Measurements from ENCODE around the gene ERMP1.

The ERMP1 gene

GRCh38 chr9:5869315-5870019 lies 36.5 kb upstream of the ERMP1 start:
- H3K23ac ChIP-seq (ENCODE audit: low read depth, low read length, poor library complexity): no peak overlapping the region
- no peak overlapping the region for H4K8ac ChIP-seq (ENCODE audit: low read depth, low read length)
- H3K4me3 ChIP-seq (ENCODE audit: low read length in 2 of 2): no peak overlapping the region
- H3K4me1 ChIP-seq (ENCODE audit: control insufficient read depth in 2 of 2, insufficient read depth in 1 of 2, low read depth in 1 of 2, low read length in 2 of 2): peaks cover 0 to 2% of the 10 kb centered on the region in 2 donors
- H3K4me2 ChIP-seq (ENCODE audit: insufficient read depth, low read length, poor library complexity, severe bottlenecking): no peak overlapping the region
- H3K18ac ChIP-seq (ENCODE audit: low read length): no peak overlapping the region
- no peaks in the 10 kb centered on the region for H3K36me3 ChIP-seq (replicated peaks in 1 of 2; ENCODE audit: control insufficient read depth in 2 of 2, insufficient read depth in 2 of 2, low read length in 2 of 2)
- H3K9ac ChIP-seq (ENCODE audit: low read depth, low read length, poor library complexity): no peak overlapping the region
- no peak for DNase-seq (ENCODE audit: low spot score)
- H2BK12ac ChIP-seq (ENCODE audit: low read length): no peak overlapping the region
- peak overlapping the region; percentile 67 for H2AFZ ChIP-seq (ENCODE audit: low read length)
- H3K14ac ChIP-seq (ENCODE audit: low read length): no peak overlapping the region
- H3K9me3 ChIP-seq (replicated peaks in 1 of 2; ENCODE audit: control insufficient read depth in 2 of 2, insufficient read depth in 1 of 2, low read depth in 1 of 2, low read length in 2 of 2): no peaks in the 10 kb centered on the region
- H3K27ac ChIP-seq (replicated peaks; ENCODE audit: low read length): no peak overlapping the region
- no peaks in the 10 kb centered on the region for H3K27me3 ChIP-seq (ENCODE audit: control insufficient read depth in 3 of 3, insufficient read depth in 3 of 3, low read depth in 1 of 3, low read length in 3 of 3)
- H4K91ac ChIP-seq (ENCODE audit: low read depth, low read length, poor library complexity): no peak overlapping the region
- no peak overlapping the region for H2BK15ac ChIP-seq (ENCODE audit: low read length)
- no peak overlapping the region for H2BK120ac ChIP-seq (ENCODE audit: low read depth, low read length)
- H2BK5ac ChIP-seq (ENCODE audit: low read length): no peak overlapping the region
- no peak overlapping the region for H2AK5ac ChIP-seq (ENCODE audit: low read depth, low read length)
- no peak overlapping the region for H3K4ac ChIP-seq (ENCODE audit: low read length)
- WGBS, 2 donors (ENCODE audit: extremely low coverage in 2 of 2, insufficient read length in 2 of 2, insufficient replicate concordance in 1 of 2): no CpG with 5 or more reads among the region's 3 CpGs
- no peaks in the 10 kb centered on the region for H3K79me1 ChIP-seq (ENCODE audit: low read depth, low read length)

DNA sequence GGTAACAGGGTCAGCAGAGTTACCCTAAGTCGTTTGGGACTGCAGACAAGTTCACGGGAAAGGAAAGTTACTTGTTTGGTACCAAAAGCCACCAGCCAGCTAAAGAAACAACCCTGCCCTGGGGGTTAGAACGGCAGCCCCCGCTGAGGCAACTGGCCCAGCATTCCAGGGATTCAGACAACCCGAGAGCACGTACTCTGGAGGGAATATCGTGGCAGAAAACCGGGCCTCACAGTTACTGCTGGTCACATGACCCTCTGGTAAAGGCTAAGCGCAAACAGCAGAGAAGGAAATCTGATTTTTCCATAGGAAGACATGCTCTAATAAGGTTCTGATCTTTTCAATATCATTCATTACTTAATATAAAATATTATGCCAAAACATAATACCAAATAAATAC lies 35.3 kb upstream of the ERMP1 start:
- Histone ChIP-seq H4K91ac (ENCODE audit: low read depth, low read length, poor library complexity) (no peak overlapping the region), H3K4me3 (ENCODE audit: low read length in 2 of 2) (no peak overlapping the region), H3K4me2 (ENCODE audit: insufficient read depth, low read length, poor library complexity, severe bottlenecking) (no peak overlapping the region), H3K4me1 (ENCODE audit: control insufficient read depth in 2 of 2, insufficient read depth in 1 of 2, low read depth in 1 of 2, low read length in 2 of 2) (peaks cover 0 to 7% of the 10 kb centered on the region in 2 donors), H3K18ac (ENCODE audit: low read length) (no peak overlapping the region), H2BK12ac (ENCODE audit: low read length) (no peak overlapping the region), H3K79me1 (ENCODE audit: low read depth, low read length) (no peaks in the 10 kb centered on the region), H3K36me3 (replicated peaks in 1 of 2; ENCODE audit: control insufficient read depth in 2 of 2, insufficient read depth in 2 of 2, low read length in 2 of 2) (no peaks in the 10 kb centered on the region), H3K4ac (ENCODE audit: low read length) (no peak overlapping the region), H3K9me3 (replicated peaks in 1 of 2; ENCODE audit: control insufficient read depth in 2 of 2, insufficient read depth in 1 of 2, low read depth in 1 of 2, low read length in 2 of 2) (no peaks in the 10 kb centered on the region), H3K27me3 (ENCODE audit: control insufficient read depth in 3 of 3, insufficient read depth in 3 of 3, low read depth in 1 of 3, low read length in 3 of 3) (no peaks in the 10 kb centered on the region), H3K9ac (ENCODE audit: low read depth, low read length, poor library complexity) (no peak overlapping the region), H2BK5ac (ENCODE audit: low read length) (no peak overlapping the region), H2BK120ac (ENCODE audit: low read depth, low read length) (no peak overlapping the region), H2BK15ac (ENCODE audit: low read length) (no peak overlapping the region), H4K8ac (ENCODE audit: low read depth, low read length) (no peak overlapping the region), H3K27ac (replicated peaks; ENCODE audit: low read length) (no peak overlapping the region), H2AK5ac (ENCODE audit: low read depth, low read length) (peak overlapping the region; percentile 10), H3K14ac (ENCODE audit: low read length) (no peak overlapping the region), H3K23ac (ENCODE audit: low read depth, low read length, poor library complexity) (no peak overlapping the region), H2AFZ (ENCODE audit: low read length) (peak overlapping the region; percentile 27)
- DNase-seq (ENCODE audit: low spot score): no peak
- no CpG with 5 or more reads among the region's 9 CpGs for WGBS, 2 donors (ENCODE audit: extremely low coverage in 2 of 2, insufficient read length in 2 of 2, insufficient replicate concordance in 1 of 2)

GRCh38 chr9:5866685-5867084 lies 33.8 kb upstream of the ERMP1 start:
- H3K9ac ChIP-seq (ENCODE audit: low read depth, low read length, poor library complexity): no peak overlapping the region
- H4K91ac ChIP-seq (ENCODE audit: low read depth, low read length, poor library complexity): no peak overlapping the region
- H3K14ac ChIP-seq (ENCODE audit: low read length): no peak overlapping the region
- no peak overlapping the region for H3K18ac ChIP-seq (ENCODE audit: low read length)
- H3K27me3 ChIP-seq (ENCODE audit: control insufficient read depth in 3 of 3, insufficient read depth in 3 of 3, low read depth in 1 of 3, low read length in 3 of 3): no peaks in the 10 kb centered on the region
- H3K4me3 ChIP-seq (ENCODE audit: low read length in 2 of 2): no peak overlapping the region
- H3K79me1 ChIP-seq (ENCODE audit: low read depth, low read length): no peaks in the 10 kb centered on the region
- H3K4me1 ChIP-seq (ENCODE audit: control insufficient read depth in 2 of 2, insufficient read depth in 1 of 2, low read depth in 1 of 2, low read length in 2 of 2): peaks cover under 1 to 7% of the 10 kb centered on the region in 2 donors
- H4K8ac ChIP-seq (ENCODE audit: low read depth, low read length): no peak overlapping the region
- no peaks in the 10 kb centered on the region for H3K36me3 ChIP-seq (replicated peaks in 1 of 2; ENCODE audit: control insufficient read depth in 2 of 2, insufficient read depth in 2 of 2, low read length in 2 of 2)
- H3K27ac ChIP-seq (replicated peaks; ENCODE audit: low read length): no peak overlapping the region
- H2BK5ac ChIP-seq (ENCODE audit: low read length): no peak overlapping the region
- DNase-seq (ENCODE audit: low spot score): no peak
- no peak overlapping the region for H2BK15ac ChIP-seq (ENCODE audit: low read length)
- no peak overlapping the region for H3K23ac ChIP-seq (ENCODE audit: low read depth, low read length, poor library complexity)
- H2AFZ ChIP-seq (ENCODE audit: low read length): no peak overlapping the region
- H3K9me3 ChIP-seq (replicated peaks in 1 of 2; ENCODE audit: control insufficient read depth in 2 of 2, insufficient read depth in 1 of 2, low read depth in 1 of 2, low read length in 2 of 2): no peaks in the 10 kb centered on the region
- WGBS, 2 donors (ENCODE audit: extremely low coverage in 2 of 2, insufficient read length in 2 of 2, insufficient replicate concordance in 1 of 2): no CpG with 5 or more reads among the region's 3 CpGs
- H2BK12ac ChIP-seq (ENCODE audit: low read length): no peak overlapping the region
- no peak overlapping the region for H2BK120ac ChIP-seq (ENCODE audit: low read depth, low read length)
- no peak overlapping the region for H2AK5ac ChIP-seq (ENCODE audit: low read depth, low read length)
- H3K4me2 ChIP-seq (ENCODE audit: insufficient read depth, low read length, poor library complexity, severe bottlenecking): no peak overlapping the region
- H3K4ac ChIP-seq (ENCODE audit: low read length): no peak overlapping the region

DNA sequence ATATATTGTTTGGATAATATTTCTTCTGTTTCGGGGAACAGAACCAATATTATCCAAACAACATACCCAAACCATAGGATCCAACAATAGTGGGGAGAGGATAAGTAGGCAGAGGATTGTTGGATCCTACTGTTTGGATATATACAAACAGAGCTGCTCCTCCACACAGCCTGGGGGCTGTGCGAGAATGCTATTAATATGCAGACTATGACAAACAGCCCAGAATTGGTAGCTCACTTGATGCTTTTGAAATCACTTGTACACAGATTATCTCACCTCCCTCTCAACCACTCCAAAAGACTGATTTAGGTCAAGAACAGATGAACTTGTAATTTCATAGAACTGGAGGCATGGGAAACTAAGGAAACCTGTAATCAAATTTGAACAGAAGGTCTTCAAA lies 33.4 kb upstream of the ERMP1 start:
- H2BK15ac ChIP-seq (ENCODE audit: low read length): no peak overlapping the region
- no peak overlapping the region for H2AK5ac ChIP-seq (ENCODE audit: low read depth, low read length)
- no peak overlapping the region for H2BK5ac ChIP-seq (ENCODE audit: low read length)
- no peak overlapping the region for H3K9ac ChIP-seq (ENCODE audit: low read depth, low read length, poor library complexity)
- no peak overlapping the region for H3K4me2 ChIP-seq (ENCODE audit: insufficient read depth, low read length, poor library complexity, severe bottlenecking)
- H3K9me3 ChIP-seq (replicated peaks in 1 of 2; ENCODE audit: control insufficient read depth in 2 of 2, insufficient read depth in 1 of 2, low read depth in 1 of 2, low read length in 2 of 2): no peaks in the 10 kb centered on the region
- peaks cover 4 to 7% of the 10 kb centered on the region in 2 donors for H3K4me1 ChIP-seq (ENCODE audit: control insufficient read depth in 2 of 2, insufficient read depth in 1 of 2, low read depth in 1 of 2, low read length in 2 of 2)
- H4K91ac ChIP-seq (ENCODE audit: low read depth, low read length, poor library complexity): no peak overlapping the region
- no peak overlapping the region for H2BK120ac ChIP-seq (ENCODE audit: low read depth, low read length)
- H2BK12ac ChIP-seq (ENCODE audit: low read length): no peak overlapping the region
- no peak overlapping the region for H3K23ac ChIP-seq (ENCODE audit: low read depth, low read length, poor library complexity)
- no peaks in the 10 kb centered on the region for H3K79me1 ChIP-seq (ENCODE audit: low read depth, low read length)
- no peak overlapping the region for H3K4me3 ChIP-seq (ENCODE audit: low read length in 2 of 2)
- H2AFZ ChIP-seq (ENCODE audit: low read length): no peak overlapping the region
- no peak overlapping the region for H4K8ac ChIP-seq (ENCODE audit: low read depth, low read length)
- H3K18ac ChIP-seq (ENCODE audit: low read length): no peak overlapping the region
- H3K36me3 ChIP-seq (replicated peaks in 1 of 2; ENCODE audit: control insufficient read depth in 2 of 2, insufficient read depth in 2 of 2, low read length in 2 of 2): no peaks in the 10 kb centered on the region
- no peak overlapping the region for H3K27ac ChIP-seq (replicated peaks; ENCODE audit: low read length)
- no CpG with 5 or more reads among the region's 2 CpGs for WGBS, 2 donors (ENCODE audit: extremely low coverage in 2 of 2, insufficient read length in 2 of 2, insufficient replicate concordance in 1 of 2)
- no peak overlapping the region for H3K14ac ChIP-seq (ENCODE audit: low read length)
- H3K4ac ChIP-seq (ENCODE audit: low read length): no peak overlapping the region
- no peak for DNase-seq (ENCODE audit: low spot score)
- no peaks in the 10 kb centered on the region for H3K27me3 ChIP-seq (ENCODE audit: control insufficient read depth in 3 of 3, insufficient read depth in 3 of 3, low read depth in 1 of 3, low read length in 3 of 3)

Data from neuronal stem cell (in vitro differentiated cells).